CD4-positive, alpha-beta T cell treated with Interleukin-4 for 4 hours (primary cell): ENCODE measurements around the gene CFHR2.
"Not testable (repeated sequence)": the region's sequence is repeated elsewhere in the genome, so short reads cannot be mapped to it uniquely, and the experiment has no call there.

Experiments used
- DNase-seq: peaks from one replicate; pipeline ENCODE4 v3.0.0-alpha.2; 2020

The CFHR2 gene

DNA sequence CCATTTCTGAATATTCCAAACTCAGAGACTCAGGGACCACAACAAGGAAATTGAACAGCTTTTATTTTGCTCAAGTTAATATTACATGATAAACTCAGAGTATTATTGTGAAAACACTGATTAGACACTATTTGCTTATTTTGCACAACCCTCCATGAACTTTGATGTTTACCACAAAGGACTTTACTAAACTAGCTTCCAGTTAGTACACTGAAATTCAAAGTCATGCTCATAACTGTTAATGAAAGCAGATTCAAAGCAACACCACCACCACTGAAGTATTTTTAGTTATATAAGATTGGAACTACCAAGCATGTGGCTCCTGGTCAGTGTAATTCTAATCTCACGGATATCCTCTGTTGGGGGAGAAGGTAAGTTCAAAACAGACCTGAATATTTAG, at the start of gene CFHR2:
Gene CFHR2, plus strand, starts transcription at position 171 of the 400 bp plus-strand sequence. Its CDS starts 143 bp downstream, at position 314.
- not testable (repeated sequence) for DNase-seq

GRCh38 chr1:196896355-196896754, 47.2 kb upstream of the CFHR2 start:
- DNase-seq, result no peak

DNA sequence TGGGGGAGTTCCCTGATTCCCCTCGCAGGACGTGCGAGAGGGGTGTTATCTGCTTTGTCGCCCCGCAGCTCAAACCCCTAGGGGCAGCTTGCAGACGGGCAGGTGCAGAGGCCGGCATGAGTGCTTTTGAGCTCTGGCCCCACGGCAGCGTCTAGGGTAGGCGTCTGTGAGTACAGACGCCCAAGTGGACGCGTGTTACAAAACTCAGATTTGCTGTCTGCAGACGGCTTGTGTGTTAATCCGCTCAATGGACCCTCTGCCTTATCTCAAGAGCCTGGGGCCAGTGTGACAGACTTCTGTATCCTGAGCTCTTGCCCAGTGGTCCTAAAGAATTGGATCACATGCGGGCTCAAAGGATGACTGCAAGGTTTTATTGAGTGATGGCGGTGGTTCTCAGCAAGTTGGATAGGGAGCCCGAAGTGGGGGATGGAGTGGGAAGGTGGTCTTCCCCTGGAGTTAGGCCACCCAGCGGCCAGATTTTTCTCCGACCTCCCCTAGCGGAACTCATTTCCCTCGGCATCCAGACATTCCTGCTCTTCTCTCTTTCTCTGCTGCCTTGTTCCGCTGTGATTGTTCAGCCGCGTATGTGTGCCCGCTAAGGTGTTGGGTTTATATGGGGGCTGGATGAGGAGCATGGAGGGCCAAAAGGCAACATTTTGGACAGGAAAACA, 46.2 kb upstream of the CFHR2 start:
- DNase-seq, result no peak

- DNase-seq, result no peak
Observed at GRCh38 chr1:196902344-196902743, 41.2 kb upstream of the CFHR2 start.

- DNase-seq, result no peak
Observed at GRCh38 chr1:196910215-196910614, 33.3 kb upstream of the CFHR2 start.

DNA sequence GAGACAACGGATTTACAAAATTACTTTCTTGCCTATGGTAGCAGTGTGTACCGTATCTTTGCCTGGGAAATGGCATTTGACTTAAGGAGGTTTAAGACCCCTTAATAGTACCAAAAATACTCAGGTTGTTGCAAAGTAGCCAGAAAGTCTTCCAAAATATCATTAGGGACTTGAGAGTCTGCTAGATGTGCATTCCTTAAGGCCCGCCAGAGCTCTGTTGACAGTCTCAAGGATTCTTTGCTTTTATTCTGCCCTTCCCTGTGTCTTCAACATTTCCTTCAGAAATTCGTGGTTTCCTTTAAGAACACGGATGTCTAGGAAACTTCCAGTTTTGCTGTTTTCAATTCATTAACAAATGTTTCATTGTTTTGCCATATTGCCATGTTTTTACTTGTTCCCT, 31.3 kb upstream of the CFHR2 start:
- not testable (repeated sequence) for DNase-seq

- DNase-seq, result not testable (repeated sequence)
Observed at GRCh38 chr1:196926839-196927238, 16.7 kb upstream of the CFHR2 start.

- not testable (repeated sequence) for DNase-seq
Observed at GRCh38 chr1:196932853-196933252, 10.7 kb upstream of the CFHR2 start.

DNA sequence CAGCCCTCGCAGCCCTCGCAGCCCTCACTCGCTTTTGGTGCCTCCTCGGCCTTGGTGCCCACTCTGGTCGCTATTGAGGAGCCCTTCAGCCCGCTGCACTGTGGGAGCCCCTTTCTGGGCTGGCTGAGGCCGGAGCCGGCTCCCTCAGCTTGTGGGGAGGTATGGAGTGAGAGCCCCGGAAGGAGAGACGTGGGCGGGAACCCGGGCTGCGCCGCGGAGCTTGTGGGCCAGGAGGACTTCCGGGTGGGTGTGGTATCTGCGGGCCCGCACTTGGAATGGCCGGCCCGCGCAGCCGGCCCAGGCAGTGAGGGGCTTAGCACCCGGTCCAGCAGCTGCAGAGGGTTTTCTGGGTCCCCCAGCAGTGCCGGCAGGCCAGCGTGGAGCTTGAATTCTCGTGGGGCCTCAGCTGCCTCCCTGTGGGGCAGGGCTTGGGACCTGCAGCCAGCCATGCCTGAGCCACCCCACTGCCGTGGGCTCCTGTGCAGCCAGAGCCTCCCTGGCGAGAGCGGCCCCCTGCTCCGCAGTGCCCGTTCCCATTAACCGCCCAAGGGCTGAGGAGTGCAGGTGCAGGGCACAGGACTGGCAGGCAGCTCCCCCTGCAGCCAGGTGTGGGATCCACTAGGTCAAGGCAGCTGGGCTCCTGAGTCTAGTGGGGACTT, 9.9 kb upstream of the CFHR2 start:
- no peak for DNase-seq

DNA sequence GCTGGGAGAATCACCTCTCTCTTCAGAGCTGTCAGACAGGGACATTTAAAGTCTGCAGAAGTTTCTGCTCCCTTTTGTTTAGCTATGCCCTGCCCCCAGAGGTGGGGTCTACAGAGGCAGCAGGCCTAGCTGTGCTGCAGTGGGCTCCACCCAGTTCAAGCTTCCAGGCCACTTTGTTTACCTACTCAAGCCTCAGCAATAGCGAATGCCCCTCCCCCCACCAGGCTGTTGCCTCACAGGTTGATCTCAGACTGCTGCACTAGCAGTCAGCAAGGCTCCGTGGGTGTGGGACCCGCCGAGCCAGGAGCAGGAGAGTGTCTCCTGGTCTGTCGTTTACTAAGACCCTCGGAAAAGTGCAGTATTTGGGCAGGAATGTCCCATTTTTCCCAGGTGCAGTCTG, 2.1 kb upstream of the CFHR2 start:
- DNase-seq, result not testable (repeated sequence)

- no peak for DNase-seq
Observed at GRCh38 chr1:196951711-196952394, 8.3 kb downstream of the CFHR2 start.

DNA sequence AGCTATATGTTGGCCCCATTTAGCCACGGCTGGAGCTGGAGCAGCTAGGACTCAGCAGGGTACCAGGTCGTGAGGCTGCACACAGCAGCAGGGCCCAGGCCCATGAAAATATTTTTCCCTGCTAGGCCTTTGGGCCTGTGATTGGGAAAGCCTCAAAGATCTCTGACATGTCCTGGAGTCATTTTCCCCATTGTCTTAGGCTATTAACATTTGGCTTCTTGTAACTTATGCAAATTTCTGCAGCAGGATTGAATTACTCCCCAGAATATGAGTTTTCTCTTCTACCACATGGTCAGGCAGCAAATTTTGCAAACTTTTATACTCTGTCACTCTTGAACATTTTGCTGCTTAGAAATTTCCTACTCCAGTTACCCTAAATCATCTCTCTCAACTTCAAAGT, 11.2 kb downstream of the CFHR2 start:
- DNase-seq, result no peak

GRCh38 chr1:196955926-196956325, 12.4 kb downstream of the CFHR2 start:
- no peak for DNase-seq

DNA sequence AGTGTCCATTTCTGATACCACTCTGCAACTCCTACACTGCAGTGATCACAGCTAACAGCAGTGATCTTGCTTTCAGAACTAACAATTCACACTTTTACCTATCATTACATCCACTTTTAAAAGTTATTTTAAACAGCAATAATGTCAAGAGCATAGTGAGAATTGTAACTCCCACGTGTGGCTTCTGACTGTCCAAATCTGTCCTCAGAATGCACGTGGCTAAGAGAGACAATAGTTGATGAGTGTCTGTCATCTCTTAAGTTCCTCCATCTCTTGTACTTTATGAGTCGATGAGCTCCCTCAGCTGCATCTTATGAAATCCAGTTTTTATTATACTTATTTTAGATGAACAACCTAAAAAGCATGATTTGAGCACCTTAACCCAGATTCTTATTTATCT, 17.3 kb downstream of the CFHR2 start:
- no peak for DNase-seq

- no peak for DNase-seq
Observed at GRCh38 chr1:196970182-196970581, 26.6 kb downstream of the CFHR2 start.

- no peak for DNase-seq
Observed at GRCh38 chr1:196976278-196976677, 32.7 kb downstream of the CFHR2 start.

- no peak for DNase-seq
Observed at GRCh38 chr1:196977278-196977677, 33.7 kb downstream of the CFHR2 start, which contains the start of gene CFHR5. TSS of gene CFHR5 (plus strand) at chr1:196977556. CDS start at chr1:196977665, 109 bp downstream.

GRCh38 chr1:196980859-196981258, 37.3 kb downstream of the CFHR2 start:
- no peak for DNase-seq

DNA sequence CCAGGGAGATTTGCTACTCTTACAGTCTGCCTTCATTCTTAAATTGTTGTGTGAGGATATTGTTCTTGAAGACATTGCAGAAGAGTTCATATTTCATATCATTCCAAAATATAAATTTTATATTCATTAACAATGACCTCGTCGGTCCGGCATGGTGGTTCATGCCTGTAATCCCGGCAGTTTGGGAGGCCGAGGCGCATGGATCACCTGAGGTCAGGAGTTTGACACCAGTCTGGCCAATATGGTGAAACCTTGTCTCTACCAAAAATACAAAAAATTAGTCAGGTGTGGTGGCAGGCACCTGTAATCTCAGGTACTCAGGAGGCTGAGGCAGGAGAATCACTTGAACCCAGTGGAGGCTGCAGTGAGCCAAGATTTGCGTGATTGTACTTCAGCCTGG, 38.7 kb downstream of the CFHR2 start:
- not testable (repeated sequence) for DNase-seq

DNA sequence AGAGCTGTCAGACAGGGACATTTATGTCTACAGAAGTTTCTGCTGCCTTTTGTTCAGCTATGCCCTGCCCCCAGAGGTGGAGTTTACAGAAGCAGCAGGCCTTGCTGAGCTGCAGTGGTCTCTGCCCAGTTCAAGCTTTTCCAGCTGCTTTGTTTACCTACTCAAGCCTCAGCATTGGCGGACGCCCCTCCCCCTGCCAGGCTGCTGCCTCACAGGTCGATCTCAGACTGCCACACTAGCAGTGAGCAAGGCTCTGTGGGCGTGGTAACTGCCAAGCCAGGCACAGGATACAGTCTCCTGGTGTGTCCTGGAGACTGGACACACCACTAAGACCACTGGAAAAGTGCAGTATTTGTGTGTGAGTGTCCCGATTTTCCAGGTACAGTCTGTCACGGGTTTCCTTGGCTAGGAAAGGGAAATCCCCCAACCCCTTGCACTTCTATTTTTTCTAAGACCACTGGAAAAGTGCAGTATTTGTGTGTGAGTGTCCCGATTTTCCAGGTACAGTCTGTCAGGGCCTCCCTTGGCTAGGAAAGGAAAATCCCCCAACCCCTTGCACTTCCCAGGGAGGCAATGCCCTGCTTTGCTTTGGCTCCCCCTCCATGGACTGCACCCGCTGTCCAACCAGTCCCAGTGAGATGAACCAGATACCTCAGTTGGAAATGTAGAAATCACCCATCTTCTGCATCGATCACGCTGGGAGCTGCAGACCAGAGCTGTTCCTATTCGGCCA, 48.5 kb downstream of the CFHR2 start:
- DNase-seq, result not testable (repeated sequence)

DNA sequence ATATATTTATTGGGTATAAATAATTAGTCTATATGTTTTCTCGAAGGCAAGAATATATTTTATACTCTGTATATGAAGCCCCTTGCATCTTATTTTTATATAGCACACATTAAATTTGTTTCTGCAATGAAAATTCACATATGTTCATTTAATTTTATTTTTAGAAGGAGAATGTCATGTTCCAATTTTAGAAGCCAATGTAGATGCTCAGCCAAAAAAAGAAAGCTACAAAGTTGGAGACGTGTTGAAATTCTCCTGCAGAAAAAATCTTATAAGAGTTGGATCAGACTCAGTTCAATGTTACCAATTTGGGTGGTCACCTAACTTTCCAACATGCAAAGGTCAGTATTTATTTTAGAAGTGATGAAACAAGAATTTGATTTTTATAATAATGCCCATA, 50.4 kb downstream of the CFHR2 start:
- no peak for DNase-seq

DNA sequence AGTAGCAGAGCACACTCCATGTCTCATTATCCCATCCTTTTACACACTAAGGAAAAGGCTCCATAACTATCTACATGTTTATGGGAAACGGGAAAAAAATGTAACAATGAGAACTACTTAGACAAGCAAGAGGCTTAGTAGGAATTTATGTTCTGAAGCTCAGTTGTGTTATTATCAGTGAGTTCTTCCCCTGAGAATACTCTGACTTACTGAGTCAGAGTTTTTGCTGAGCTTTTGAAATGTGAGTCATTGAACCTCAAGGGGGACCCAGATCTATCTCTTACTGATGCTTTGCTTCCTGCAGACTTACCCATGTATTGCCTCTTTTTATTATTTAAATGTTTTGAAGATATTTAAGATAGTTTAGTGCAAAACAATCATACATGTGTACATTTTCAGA, 53.9 kb downstream of the CFHR2 start:
- no peak for DNase-seq

- no peak for DNase-seq
Observed at GRCh38 chr1:197001828-197002227, 58.3 kb downstream of the CFHR2 start.
